Stomach (tissue), 9 donors: ENCODE measurements around the gene DTD2. TPM values are rescaled to one million over a fixed set of nuclear protein-coding genes. Genes with fewer than 3 reads are reported as not detected.

ENCODE experiments used
- DNase-seq, 2 donors: peaks; one replicate each; pipeline versions ENCODE4 v3.0.0 to v3.0.0-alpha.2; 2013 to 2019
- H3K27ac ChIP-seq, 5 donors: fragments of 200-600 bp in 4 of 5; sonication (generic) in 4 of 5; one replicate each; pipeline ENCODE4 v1.5.1; 2013 to 2019; ENCODE audit warnings: mild to moderate bottlenecking in 1 of 5, moderate library complexity in 1 of 5
- H3K27me3 ChIP-seq, 3 donors: fragments of 200-600 bp; sonication (generic); one replicate each; pipeline ENCODE4 v1.5.1; 2017 to 2019; ENCODE audit warnings: mixed run types in 1 of 3
- H3K36me3 ChIP-seq, 4 donors: fragments of 200-600 bp; sonication (generic); 1 replicate in 3 of 4; 2 replicates in 1 of 4; pipeline ENCODE4 v1.5.1; 2016 to 2019
- H3K4me1 ChIP-seq, 4 donors: fragments of 200-600 bp; sonication (generic); one replicate each; pipeline ENCODE4 v1.5.1; 2016 to 2019
- H3K4me3 ChIP-seq, 4 donors: fragments of 200-600 bp; sonication (generic) in 3 of 4; one replicate each; pipeline ENCODE4 v1.5.1; 2016 to 2019; ENCODE audit warnings: mild to moderate bottlenecking in 1 of 4
- H3K9me3 ChIP-seq, 4 donors: fragments of 200-600 bp; sonication (generic); one replicate each; pipeline ENCODE4 v1.5.1; 2016 to 2019
- CTCF ChIP-seq, 7 experiments: fragments of 450-650 bp in 4 of 7; fragments of 200-600 bp in 3 of 7; sonication (generic) in 3 of 7; IDR thresholded peaks; one replicate each; pipeline ENCODE4 v1.5.1; 2016 to 2019; ENCODE audit warnings: antibody characterized with exemption in 7 of 7, control low read depth in 2 of 7, mild to moderate bottlenecking in 1 of 7
- EP300 ChIP-seq: sonication (generic); formaldehyde crosslinking; IDR thresholded peaks from one replicate; pipeline ENCODE4 v1.6.1; 2017; ENCODE audit warnings: antibody characterized with exemption
- POLR2A ChIP-seq, 4 donors: fragments of 450-650 bp; IDR thresholded peaks; one replicate each; pipeline ENCODE4 v1.6.1; 2016; ENCODE audit warnings: antibody characterized with exemption in 4 of 4, control low read depth in 2 of 4, mild to moderate bottlenecking in 1 of 4, moderate library complexity in 1 of 4
- POLR2AphosphoS5 ChIP-seq, 3 donors: sonication (generic); formaldehyde crosslinking; IDR thresholded peaks; one replicate each; pipeline ENCODE4 v1.6.1; 2016; ENCODE audit warnings: antibody characterized with exemption in 3 of 3
- WGBS, 5 donors: extraction: QIAGEN DNeasy Blood & Tissue Kit in 3 of 5; methylation state at CpG; one replicate each; pipeline versions ENCODE4 v1.1.5 to v1.1.7; 2013 to 2018; 5-methylcytosine and 5-hydroxymethylcytosine counted together
- intact Hi-C: fragments of 100-400 bp; cut with DNase I; formaldehyde crosslinking; loops from one replicate; pipeline ENCODE4 v1.15.1; 2023; ENCODE audit warnings: low total_unique reads
- polyA plus RNA-seq, 3 donors: library from polyadenylated mRNA; stranded (reverse); fragments of 200-250 nt; gene quantifications; one replicate each; pipeline ENCODE4 v1.2.3, GENCODE V29; 2013
- total RNA-seq, 5 donors: library from RNA; depleted of rRNA; stranded (reverse); fragments of >200 nt; gene quantifications; one replicate each; pipeline versions ENCODE4 v1.1.0 to v1.2.3, GENCODE V29; 2014 to 2016
- donor health status: healthy with polysubstance abuse.
- donor health status: Bipolar disorder and iron deficiency.
- donor health status: healthy.

DTD2 gene
- total and polyA plus RNA-seq, 8 donors: 2.9 to 32.1 (median 11.6) TPM

DNA sequence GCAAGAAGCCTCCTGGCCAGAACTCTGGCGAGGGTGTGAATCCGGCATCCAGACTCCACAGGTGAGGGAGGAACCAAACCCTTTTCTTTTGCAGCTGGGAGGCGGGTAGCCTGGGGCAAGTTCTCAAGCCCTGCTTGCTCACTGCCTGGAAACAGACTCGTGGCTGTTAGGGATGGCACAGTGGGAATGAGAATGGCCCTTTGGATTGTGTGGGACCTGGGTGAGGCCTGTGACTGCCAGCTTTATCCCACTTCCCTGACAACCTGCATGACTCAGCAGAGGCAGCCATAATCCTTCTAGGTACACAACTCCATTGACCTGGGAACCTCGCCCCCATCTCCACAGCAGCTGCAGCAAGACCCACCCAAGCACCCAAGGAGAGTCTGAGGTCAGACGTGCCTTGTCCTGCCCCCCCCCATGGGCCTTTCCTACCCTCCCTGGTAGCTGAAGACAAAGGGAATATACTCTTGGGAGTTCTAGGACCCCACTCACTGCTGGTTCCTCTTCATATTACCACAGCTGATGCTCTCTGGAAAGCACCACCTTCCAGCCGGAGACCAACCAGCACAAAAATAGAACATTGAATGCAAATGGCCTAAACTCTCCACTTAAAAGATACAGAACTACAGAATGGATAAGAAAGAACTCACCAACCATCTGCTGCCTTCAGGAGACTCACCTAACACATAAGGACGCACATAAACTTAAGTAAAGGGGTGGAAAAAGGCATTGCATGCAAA is 35.6 kb upstream of the DTD2 start:
- Histone ChIP-seq H3K9me3 (peaks cover 0 to 6% (median 0%) of the 10 kb centered on the region in 4 donors), H3K4me3 (no peak overlapping the region), H3K36me3 (no peaks in the 10 kb centered on the region), H3K27ac (no peak overlapping the region), H3K4me1 (no peaks in the 10 kb centered on the region), H3K27me3 (no peaks in the 10 kb centered on the region)
- no peak for DNase-seq
- WGBS, 5 donors: 78 to 93% (median 87%) methylated on average over 8 of the region's 8 CpGs
- TF ChIP-seq CTCF (IDR thresholded peaks at IDR 0.05) (no peak), POLR2A (IDR thresholded peaks at IDR 0.05) (no peak), EP300 (no peak), POLR2AphosphoS5 (IDR thresholded peaks at IDR 0.05) (no peak)
- intact Hi-C loops: no loop called here

- Histone ChIP-seq H3K4me3 (no peak overlapping the region), H3K36me3 (no peaks in the 10 kb centered on the region), H3K27ac (no peak overlapping the region), H3K9me3 (peaks cover 0 to 3% (median 0%) of the 10 kb centered on the region in 4 donors), H3K27me3 (no peaks in the 10 kb centered on the region), H3K4me1 (no peaks in the 10 kb centered on the region)
- TF ChIP-seq POLR2A (IDR thresholded peaks at IDR 0.05): no peak
- TF ChIP-seq CTCF (IDR thresholded peaks at IDR 0.05): no peak
- TF ChIP-seq POLR2AphosphoS5 (IDR thresholded peaks at IDR 0.05): no peak
- TF ChIP-seq EP300: no peak
- DNase-seq: no peak
- intact Hi-C loops: no loop called here
These were observed 32.4 kb upstream of the DTD2 start for GRCh38 chr14:31489691-31490090.

DNA sequence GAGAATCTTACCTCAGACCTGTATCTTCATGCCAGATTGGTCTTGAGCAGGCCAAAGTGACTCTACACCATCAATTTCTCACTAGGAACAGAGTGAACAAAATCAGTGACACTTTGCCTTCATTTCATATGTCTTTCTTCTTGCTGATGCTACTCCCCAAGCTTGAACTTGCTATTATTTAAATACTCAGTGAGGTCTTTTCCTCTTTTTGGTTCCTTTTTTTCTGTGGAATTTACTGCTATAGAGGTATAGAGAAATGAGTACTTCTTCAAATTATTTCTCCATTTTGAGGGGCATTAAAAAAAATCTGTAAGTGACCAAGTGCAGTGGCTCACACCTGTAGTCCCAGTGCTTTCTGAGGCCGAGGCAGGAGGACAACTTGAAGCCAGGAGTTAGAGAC is 30.6 kb upstream of the DTD2 start, which contains the start of gene GPR33:
Gene GPR33 (minus strand): TSS at position 154 of the 400 bp plus-strand sequence. CDS start 4,074 bp downstream, outside the sequence.
- H3K27ac ChIP-seq: no peak within 1 kb of the TSS
- no peaks in the 10 kb centered on the region for H3K36me3 ChIP-seq
- 70 to 86% (median 73%) methylated on average over 1 of the region's 1 CpG for WGBS, 5 donors
- intact Hi-C loops: no loop called here
- no peak for DNase-seq
- TF ChIP-seq POLR2A (IDR thresholded peaks at IDR 0.05) (no peak), POLR2AphosphoS5 (IDR thresholded peaks at IDR 0.05) (no peak), CTCF (IDR thresholded peaks at IDR 0.05) (no peak), EP300 (no peak)
- H3K27me3 ChIP-seq: no peaks in the 10 kb centered on the region
- H3K4me1 ChIP-seq: no peaks in the 10 kb centered on the region
- no peaks in the 10 kb centered on the region for H3K9me3 ChIP-seq
- no peak within 1 kb of the TSS for H3K4me3 ChIP-seq

GRCh38 chr14:31486764-31487163 is 29.5 kb upstream of the DTD2 start:
- H3K27me3 ChIP-seq: no peaks in the 10 kb centered on the region
- H3K4me1 ChIP-seq: no peaks in the 10 kb centered on the region
- H3K9me3 ChIP-seq: no peaks in the 10 kb centered on the region
- TF ChIP-seq EP300: no peak
- TF ChIP-seq POLR2AphosphoS5 (IDR thresholded peaks at IDR 0.05): no peak
- no peak for TF ChIP-seq POLR2A (IDR thresholded peaks at IDR 0.05)
- TF ChIP-seq CTCF (IDR thresholded peaks at IDR 0.05): no peak
- no peak overlapping the region for H3K27ac ChIP-seq
- intact Hi-C loops: no loop called here
- H3K36me3 ChIP-seq: no peaks in the 10 kb centered on the region
- no peak for DNase-seq
- H3K4me3 ChIP-seq: no peak overlapping the region
- 83 to 90% (median 86%) methylated on average over 2 of the region's 2 CpGs for whole genome bisulfite sequencing, 5 donors
